ENCODE measurements around the gene FTL. TPM values are rescaled to one million over a fixed set of nuclear protein-coding genes. Genes with fewer than 3 reads are reported as not detected.

FTL gene
- total RNA-seq (2022) = 2,542 and 2,963 TPM in 2 replicates
- Bru-seq, nascent RNA = percentile 100 among the genes with signal in this experiment
- BruChase-seq, experiment 1, labeled RNA remaining after a 2-hour chase = percentile 100 among the genes with signal in this experiment
- percentile 100 among the genes with signal in this experiment for BruChase-seq, experiment 2, labeled RNA remaining after a 6-hour chase
- long read RNA-seq, transcript FTL-201 (4 exons, 878 nt) = major isoform, 2,867 of 2,981 reads
- long read RNA-seq, partial matches to known transcripts = 47 of 2,981 reads
- long read RNA-seq, other reads (novel, unspliced or antisense) = 67 of 2,981 reads

DNA sequence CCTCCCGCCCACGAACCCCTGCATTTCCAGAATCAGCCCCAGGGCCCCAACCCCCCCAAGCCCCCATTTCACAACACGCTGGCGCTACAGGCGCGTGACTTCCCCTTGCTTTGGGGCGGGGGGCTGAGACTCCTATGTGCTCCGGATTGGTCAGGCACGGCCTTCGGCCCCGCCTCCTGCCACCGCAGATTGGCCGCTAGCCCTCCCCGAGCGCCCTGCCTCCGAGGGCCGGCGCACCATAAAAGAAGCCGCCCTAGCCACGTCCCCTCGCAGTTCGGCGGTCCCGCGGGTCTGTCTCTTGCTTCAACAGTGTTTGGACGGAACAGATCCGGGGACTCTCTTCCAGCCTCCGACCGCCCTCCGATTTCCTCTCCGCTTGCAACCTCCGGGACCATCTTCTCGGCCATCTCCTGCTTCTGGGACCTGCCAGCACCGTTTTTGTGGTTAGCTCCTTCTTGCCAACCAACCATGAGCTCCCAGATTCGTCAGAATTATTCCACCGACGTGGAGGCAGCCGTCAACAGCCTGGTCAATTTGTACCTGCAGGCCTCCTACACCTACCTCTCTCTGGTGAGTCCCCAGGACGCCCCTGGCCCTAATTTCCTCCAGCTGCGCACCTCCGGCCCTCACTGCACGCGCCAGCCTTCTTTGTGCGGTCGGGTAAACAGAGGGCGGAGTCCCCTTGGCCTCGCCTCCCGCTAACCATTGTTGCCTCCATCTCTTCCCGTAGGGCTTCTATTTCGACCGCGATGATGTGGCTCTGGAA lies at the start of gene FTL:
TSS of gene FTL (plus strand) at position 270 of the 766 bp plus-strand sequence. CDS start at position 469, 199 bp downstream.
- Mint-ChIP-seq H3K27ac (ENCODE audit: unreplicated experiment) (peak within 1 kb of the TSS; percentile 96), H3K4me3 (ENCODE audit: unreplicated experiment) (peak within 1 kb of the TSS; percentile 96), H3K27me3 (ENCODE audit: insufficient read depth, unreplicated experiment) (no peaks in the 10 kb centered on the region), H3K36me3 (ENCODE audit: insufficient read depth, unreplicated experiment) (peaks cover 96% of the 10 kb centered on the region), H3K4me1 (ENCODE audit: low read depth, unreplicated experiment) (peaks cover 40% of the 10 kb centered on the region), H3K9me3 (ENCODE audit: unreplicated experiment) (no peaks in the 10 kb centered on the region)
- Histone ChIP-seq H3K4me1 (peaks cover 31% of the 10 kb centered on the region), H3K9me3 (0 out of 2 replicates have a peak, but pooled peaks cover 3% of the 10 kb centered on the region), H3K27me3 (replicated peaks; ENCODE audit: control insufficient read depth, insufficient read depth, low read length) (no peaks in the 10 kb centered on the region), H3K36me3 (ENCODE audit: control insufficient read depth, insufficient read depth, low read length) (peaks cover 13% of the 10 kb centered on the region), H3K4me3 (ENCODE audit: low read depth, low read length) (peak within 1 kb of the TSS; percentile 95)
- CTCF ChIA-PET = no interaction called here
- peak; percentile 99 for DNase-seq
- intact Hi-C loops (cut with micrococcal nuclease; ENCODE audit: unreplicated experiment) = no loop called here
- BruUV-seq (replicated peaks) = no TSS peak
- POLR2A ChIA-PET = interaction anchor here (0.6 to 2.2 kb wide), 2 partner anchors 28 to 40 kb away, joined by 4 to 16 read pairs; partner anchors contain the start of genes GYS1 and RUVBL2
- TF ChIP-seq, protein P1, sequence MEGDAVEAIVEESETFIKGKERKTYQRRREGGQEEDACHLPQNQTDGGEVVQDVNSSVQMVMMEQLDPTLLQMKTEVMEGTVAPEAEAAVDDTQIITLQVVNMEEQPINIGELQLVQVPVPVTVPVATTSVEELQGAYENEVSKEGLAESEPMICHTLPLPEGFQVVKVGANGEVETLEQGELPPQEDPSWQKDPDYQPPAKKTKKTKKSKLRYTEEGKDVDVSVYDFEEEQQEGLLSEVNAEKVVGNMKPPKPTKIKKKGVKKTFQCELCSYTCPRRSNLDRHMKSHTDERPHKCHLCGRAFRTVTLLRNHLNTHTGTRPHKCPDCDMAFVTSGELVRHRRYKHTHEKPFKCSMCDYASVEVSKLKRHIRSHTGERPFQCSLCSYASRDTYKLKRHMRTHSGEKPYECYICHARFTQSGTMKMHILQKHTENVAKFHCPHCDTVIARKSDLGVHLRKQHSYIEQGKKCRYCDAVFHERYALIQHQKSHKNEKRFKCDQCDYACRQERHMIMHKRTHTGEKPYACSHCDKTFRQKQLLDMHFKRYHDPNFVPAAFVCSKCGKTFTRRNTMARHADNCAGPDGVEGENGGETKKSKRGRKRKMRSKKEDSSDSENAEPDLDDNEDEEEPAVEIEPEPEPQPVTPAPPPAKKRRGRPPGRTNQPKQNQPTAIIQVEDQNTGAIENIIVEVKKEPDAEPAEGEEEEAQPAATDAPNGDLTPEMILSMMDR (IDR thresholded peaks at IDR 0.05; ENCODE audit: insufficient read depth in 1 of 2, low read depth in 1 of 2, low read length in 1 of 2, severe bottlenecking in 1 of 2, unreplicated experiment in 1 of 2) = no peak

DNA sequence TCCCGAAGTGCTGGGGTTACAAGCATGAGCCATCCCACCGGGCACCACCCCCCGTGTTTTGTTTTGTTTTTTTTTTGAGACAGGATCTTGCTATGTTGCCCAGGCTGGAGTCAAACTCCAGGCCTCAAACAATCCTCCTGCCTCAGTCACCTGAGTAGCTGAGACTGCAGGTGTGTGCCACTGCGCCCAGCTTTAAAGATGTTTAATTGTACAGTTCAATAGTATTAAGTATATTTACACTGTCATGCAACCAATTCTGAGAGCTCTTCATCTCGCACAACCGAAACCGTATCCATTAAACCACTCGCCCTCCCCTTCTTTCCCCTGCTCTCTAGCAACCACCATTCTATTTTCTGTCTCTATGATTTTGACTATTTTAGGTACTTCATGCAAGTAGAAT lies 49.4 kb upstream of the FTL start:
- Mint-ChIP-seq H3K4me1 (ENCODE audit: low read depth, unreplicated experiment) (no peaks in the 10 kb centered on the region), H3K27me3 (ENCODE audit: insufficient read depth, unreplicated experiment) (no peaks in the 10 kb centered on the region), H3K4me3 (ENCODE audit: unreplicated experiment) (no peak overlapping the region), H3K27ac (ENCODE audit: unreplicated experiment) (no peak overlapping the region), H3K36me3 (ENCODE audit: insufficient read depth, unreplicated experiment) (peaks cover 34% of the 10 kb centered on the region), H3K9me3 (ENCODE audit: unreplicated experiment) (no peaks in the 10 kb centered on the region)
- no peaks in the 10 kb centered on the region for H3K9me3 ChIP-seq
- ChIA-PET POLR2A (interaction anchor here (0.6 kb wide), 1 partner anchor 212 kb away, joined by 5 read pairs; no protein-coding TSS in a partner anchor), CTCF (no interaction called here)
- H3K4me1 ChIP-seq = no peaks in the 10 kb centered on the region
- no peak for DNase-seq
- no peaks in the 10 kb centered on the region for H3K27me3 ChIP-seq (replicated peaks; ENCODE audit: control insufficient read depth, insufficient read depth, low read length)
- H3K4me3 ChIP-seq (ENCODE audit: low read depth, low read length) = no peak overlapping the region
- TF ChIP-seq, protein P1 (IDR thresholded peaks at IDR 0.05; ENCODE audit: insufficient read depth in 1 of 2, low read depth in 1 of 2, low read length in 1 of 2, severe bottlenecking in 1 of 2, unreplicated experiment in 1 of 2) = no peak
- BruUV-seq (replicated peaks) = no TSS peak
- intact Hi-C loops (cut with micrococcal nuclease; ENCODE audit: unreplicated experiment) = no loop called here
- peaks cover 10% of the 10 kb centered on the region for H3K36me3 ChIP-seq (ENCODE audit: control insufficient read depth, insufficient read depth, low read length)

DNA sequence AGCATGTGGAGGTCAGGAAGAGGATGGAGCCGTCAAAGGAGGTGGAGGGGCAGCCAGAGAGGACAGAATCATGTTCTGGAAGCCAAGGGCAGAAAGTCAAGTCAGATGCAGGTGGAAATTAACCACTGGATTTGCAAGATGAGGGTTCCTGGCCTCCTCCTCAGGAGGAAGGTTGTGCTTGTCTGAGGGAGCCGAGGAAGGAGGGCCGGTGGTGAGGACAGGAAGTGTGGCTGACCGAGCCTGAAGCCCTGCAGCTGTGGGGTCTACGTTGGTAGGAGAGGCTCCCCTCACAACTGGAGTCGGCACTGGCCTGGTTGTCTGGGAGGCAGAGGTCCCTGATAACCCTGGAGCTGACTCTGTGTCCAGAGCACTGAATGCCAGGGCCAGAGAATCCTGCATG lies 47.0 kb upstream of the FTL start:
- TF ChIP-seq, protein P1 (IDR thresholded peaks at IDR 0.05; ENCODE audit: insufficient read depth in 1 of 2, low read depth in 1 of 2, low read length in 1 of 2, severe bottlenecking in 1 of 2, unreplicated experiment in 1 of 2) = no peak
- Histone ChIP-seq H3K36me3 (ENCODE audit: control insufficient read depth, insufficient read depth, low read length) (peaks cover 8% of the 10 kb centered on the region), H3K27me3 (replicated peaks; ENCODE audit: control insufficient read depth, insufficient read depth, low read length) (no peaks in the 10 kb centered on the region), H3K4me3 (ENCODE audit: low read depth, low read length) (no peak overlapping the region), H3K9me3 (no peaks in the 10 kb centered on the region), H3K4me1 (no peaks in the 10 kb centered on the region)
- H3K4me3 Mint-ChIP-seq (ENCODE audit: unreplicated experiment) = no peak overlapping the region
- POLR2A ChIA-PET = interaction anchor here (0.7 to 1.1 kb wide), 3 partner anchors 15 to 46 kb away, joined by 3 to 9 read pairs (median 5); partner anchors contain the start of gene DHDH
- intact Hi-C loops (cut with micrococcal nuclease; ENCODE audit: unreplicated experiment) = no loop called here
- no peaks in the 10 kb centered on the region for H3K27me3 Mint-ChIP-seq (ENCODE audit: insufficient read depth, unreplicated experiment)
- peaks cover 30% of the 10 kb centered on the region for H3K36me3 Mint-ChIP-seq (ENCODE audit: insufficient read depth, unreplicated experiment)
- no TSS peak for BruUV-seq (replicated peaks)
- DNase-seq = no peak
- no peaks in the 10 kb centered on the region for H3K9me3 Mint-ChIP-seq (ENCODE audit: unreplicated experiment)
- no peaks in the 10 kb centered on the region for H3K4me1 Mint-ChIP-seq (ENCODE audit: low read depth, unreplicated experiment)
- H3K27ac Mint-ChIP-seq (ENCODE audit: unreplicated experiment) = no peak overlapping the region
- CTCF ChIA-PET = interaction anchor here (1.1 kb wide), 1 partner anchor 18 kb away, joined by 3 read pairs; the partner anchor contains the start of gene NUCB1
